DOHH2 (cell line): Measurements from ENCODE around the gene ARID5B.

Experiments used
- CTCF ChIP-seq: fragments of 200-600 bp; sonication (generic); IDR thresholded peaks from one replicate; pipeline ENCODE4 v1.5.1; 2014; ENCODE audit warnings: antibody characterized with exemption, mild to moderate bottlenecking, low read depth, low read length; ENCODE audit not compliant: poor library complexity, severe bottlenecking
- EZH2phosphoT487 ChIP-seq: fragments of 200-600 bp; sonication (generic); IDR thresholded peaks from 2 replicates; pipeline ENCODE4 v1.6.1; 2017; ENCODE audit warnings: borderline replicate concordance, mild to moderate bottlenecking, antibody characterized with exemption, low read length, moderate library complexity, mixed read lengths

GRCh38 chr10:61957806-61958205 is 56.3 kb downstream of the ARID5B start:
- no peak for TF ChIP-seq CTCF
- TF ChIP-seq EZH2phosphoT487: no peak
